Measurements from ENCODE around the gene SLC23A2.
"Not testable (repeated sequence)": the region's sequence is repeated elsewhere in the genome, so short reads cannot be mapped to it uniquely, and the experiment has no call there.

The SLC23A2 gene

GRCh38 chr20:4902788-4903187, 98.5 kb downstream of the SLC23A2 start:
- DNase-seq (ENCODE audit: low read depth), result no peak

GRCh38 chr20:4901031-4901818, 100.1 kb downstream of the SLC23A2 start:
- DNase-seq (ENCODE audit: low read depth), result no peak

GRCh38 chr20:4898282-4899244, 102.7 kb downstream of the SLC23A2 start:
- DNase-seq (ENCODE audit: low read depth), result no peak

- DNase-seq (ENCODE audit: low read depth), result no peak
These were observed 103.7 kb downstream of the SLC23A2 start for GRCh38 chr20:4897600-4897999.

GRCh38 chr20:4896971-4897497, 104.3 kb downstream of the SLC23A2 start:
- DNase-seq (ENCODE audit: low read depth), result no peak

GRCh38 chr20:4896119-4896702, 105.1 kb downstream of the SLC23A2 start:
- DNase-seq (ENCODE audit: low read depth), result no peak

- DNase-seq (ENCODE audit: low read depth), result no peak
These were observed 106.3 kb downstream of the SLC23A2 start for GRCh38 chr20:4894981-4895381.

- DNase-seq (ENCODE audit: low read depth), result no peak
These were observed 106.9 kb downstream of the SLC23A2 start for GRCh38 chr20:4894409-4894808.

- DNase-seq (ENCODE audit: low read depth), result no peak
These were observed 107.6 kb downstream of the SLC23A2 start for GRCh38 chr20:4893709-4894108.

GRCh38 chr20:4891997-4892396, 109.3 kb downstream of the SLC23A2 start:
- DNase-seq (ENCODE audit: low read depth), result no peak

- DNase-seq (ENCODE audit: low read depth), result no peak
These were observed 110.0 kb downstream of the SLC23A2 start for GRCh38 chr20:4891190-4891763.

GRCh38 chr20:4889446-4889845, 111.9 kb downstream of the SLC23A2 start:
- no peak for DNase-seq (ENCODE audit: low read depth)

- DNase-seq (ENCODE audit: low read depth), result no peak
These were observed 113.7 kb downstream of the SLC23A2 start for GRCh38 chr20:4887586-4887985.

- no peak for DNase-seq (ENCODE audit: low read depth)
These were observed 114.4 kb downstream of the SLC23A2 start for GRCh38 chr20:4886771-4887527.

GRCh38 chr20:4885877-4886276, 115.4 kb downstream of the SLC23A2 start:
- no peak for DNase-seq (ENCODE audit: low read depth)

- DNase-seq (ENCODE audit: low read depth), result no peak
These were observed 117.8 kb downstream of the SLC23A2 start for GRCh38 chr20:4883546-4883945.

- no peak for DNase-seq (ENCODE audit: low read depth)
These were observed 118.3 kb downstream of the SLC23A2 start for GRCh38 chr20:4883051-4883450.

GRCh38 chr20:4881006-4881730, 120.1 kb downstream of the SLC23A2 start:
- DNase-seq (ENCODE audit: low read depth), result no peak

- DNase-seq (ENCODE audit: low read depth), result no peak
These were observed 121.3 kb downstream of the SLC23A2 start for GRCh38 chr20:4880051-4880450.

GRCh38 chr20:4878099-4878498, 123.2 kb downstream of the SLC23A2 start:
- DNase-seq (ENCODE audit: low read depth), result not testable (repeated sequence)

GRCh38 chr20:4876731-4877130, 124.6 kb downstream of the SLC23A2 start:
- DNase-seq (ENCODE audit: low read depth), result no peak

All from stimulated activated CD8-positive, alpha-beta memory T cell treated with anti-CD3 and anti-CD28 coated beads, Interleukin-12 subunit alpha, Interleukin-12 subunit beta, amount 100 ng/mL, for 4 hours (primary cell).